ES-I3 (cell line): ENCODE measurements around the gene FARP1.

Source experiments
- H3K36me3 ChIP-seq: 2 replicates; pipeline ENCODE4 v1.6.1; 2013; ENCODE audit warnings: mild to moderate bottlenecking, low read length, control low read depth, moderate library complexity; ENCODE audit not compliant: insufficient read depth
- H3K4me1 ChIP-seq: 2 replicates; pipeline ENCODE4 v1.6.1; 2013; ENCODE audit warnings: mild to moderate bottlenecking, control low read depth, low read length; ENCODE audit not compliant: insufficient read depth
- H3K9ac ChIP-seq: 2 replicates; pipeline ENCODE4 v1.6.1; 2013; ENCODE audit warnings: low read depth, mild to moderate bottlenecking, low read length, moderate library complexity
- H3K9me3 ChIP-seq: 2 replicates; pipeline ENCODE4 v1.6.1; 2013; ENCODE audit warnings: mild to moderate bottlenecking, low read length, moderate library complexity; ENCODE audit not compliant: control insufficient read depth, insufficient read depth

Gene FARP1

GRCh38 chr13:98432638-98433037, 289.7 kb downstream of the FARP1 start:
- Histone ChIP-seq H3K36me3 (no peaks in the 10 kb centered on the region; the same call in 1 of the 2 replicates), H3K9me3 (no peaks in the 10 kb centered on the region), H3K9ac (no peak overlapping the region), H3K4me1 (no peaks in the 10 kb centered on the region)

- Histone ChIP-seq H3K9me3 (no peaks in the 10 kb centered on the region), H3K9ac (no peak overlapping the region)
Measured at GRCh38 chr13:98433654-98434053, 290.8 kb downstream of the FARP1 start.

GRCh38 chr13:98434060-98434459, 291.2 kb downstream of the FARP1 start:
- no peaks in the 10 kb centered on the region for H3K9me3 ChIP-seq
- no peak overlapping the region for H3K9ac ChIP-seq
- H3K36me3 ChIP-seq = no peaks in the 10 kb centered on the region; the same call in 1 of the 2 replicates
- no peaks in the 10 kb centered on the region for H3K4me1 ChIP-seq

More at GRCh38 chr13:98433654-98434053, 290.8 kb downstream of the FARP1 start:
- H3K36me3 ChIP-seq = no peaks in the 10 kb centered on the region; the same call in 1 of the 2 replicates
- no peaks in the 10 kb centered on the region for H3K4me1 ChIP-seq

DNA sequence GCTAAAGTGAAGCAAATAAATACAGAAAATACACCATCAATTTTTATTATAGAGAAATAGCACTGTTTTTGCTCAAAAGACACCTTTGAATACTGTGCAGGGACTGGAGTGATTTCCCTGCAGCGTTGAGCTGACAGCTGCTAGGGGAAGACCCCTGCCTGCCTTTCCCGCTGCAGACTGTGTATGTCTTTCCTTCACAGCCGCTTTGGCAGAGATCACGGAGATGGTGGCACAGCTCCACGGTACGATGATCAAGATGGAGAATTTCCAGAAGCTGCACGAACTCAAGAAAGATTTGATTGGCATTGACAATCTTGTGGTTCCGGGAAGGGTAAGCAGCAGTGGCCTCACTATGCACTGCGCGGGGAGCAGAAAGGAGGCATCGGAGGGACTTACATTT, 292.5 kb downstream of the FARP1 start:
- Histone ChIP-seq H3K4me1 (no peaks in the 10 kb centered on the region), H3K36me3 (no peaks in the 10 kb centered on the region; the same call in 1 of the 2 replicates), H3K9ac (no peak overlapping the region), H3K9me3 (no peaks in the 10 kb centered on the region)

DNA sequence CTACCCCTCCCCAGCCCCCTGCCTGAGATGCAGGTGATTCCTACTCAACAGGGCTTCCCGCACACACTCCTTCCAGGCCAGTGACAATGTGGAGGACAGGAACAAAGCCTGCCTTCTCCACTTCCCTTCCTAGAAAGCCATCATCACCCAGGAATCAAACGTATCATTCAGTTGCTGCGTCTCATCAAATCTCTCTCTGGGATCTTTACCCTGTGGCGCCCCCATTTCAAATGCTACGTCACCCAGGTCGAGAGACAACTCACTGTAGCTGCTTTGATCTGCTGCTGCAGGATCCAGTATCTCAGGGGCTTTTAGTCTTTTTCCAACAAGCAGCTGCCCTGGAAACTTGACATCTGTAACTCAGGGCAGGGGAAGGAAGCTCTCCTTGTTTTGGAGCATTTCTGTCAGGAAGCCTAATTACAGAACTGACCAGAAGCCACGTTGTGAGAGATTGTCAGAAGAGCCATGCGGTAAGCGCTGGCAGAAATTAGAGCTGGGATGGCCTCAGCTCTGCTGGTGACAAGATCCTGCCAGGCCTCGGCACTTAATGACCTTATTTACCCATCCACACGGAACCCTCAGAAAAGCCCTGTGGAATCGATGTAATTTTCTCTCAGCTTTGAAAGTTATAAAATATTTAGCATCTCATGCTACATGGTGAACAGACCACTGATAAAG, 293.5 kb downstream of the FARP1 start:
- Histone ChIP-seq H3K36me3 (no peaks in the 10 kb centered on the region; the same call in 1 of the 2 replicates), H3K9ac (no peak overlapping the region), H3K4me1 (no peaks in the 10 kb centered on the region), H3K9me3 (no peaks in the 10 kb centered on the region)

GRCh38 chr13:98438246-98439125, 295.6 kb downstream of the FARP1 start:
- Histone ChIP-seq H3K36me3 (no peaks in the 10 kb centered on the region; the same call in 1 of the 2 replicates), H3K9ac (no peak overlapping the region), H3K4me1 (no peaks in the 10 kb centered on the region; the same call in 1 of the 2 replicates), H3K9me3 (no peaks in the 10 kb centered on the region)

DNA sequence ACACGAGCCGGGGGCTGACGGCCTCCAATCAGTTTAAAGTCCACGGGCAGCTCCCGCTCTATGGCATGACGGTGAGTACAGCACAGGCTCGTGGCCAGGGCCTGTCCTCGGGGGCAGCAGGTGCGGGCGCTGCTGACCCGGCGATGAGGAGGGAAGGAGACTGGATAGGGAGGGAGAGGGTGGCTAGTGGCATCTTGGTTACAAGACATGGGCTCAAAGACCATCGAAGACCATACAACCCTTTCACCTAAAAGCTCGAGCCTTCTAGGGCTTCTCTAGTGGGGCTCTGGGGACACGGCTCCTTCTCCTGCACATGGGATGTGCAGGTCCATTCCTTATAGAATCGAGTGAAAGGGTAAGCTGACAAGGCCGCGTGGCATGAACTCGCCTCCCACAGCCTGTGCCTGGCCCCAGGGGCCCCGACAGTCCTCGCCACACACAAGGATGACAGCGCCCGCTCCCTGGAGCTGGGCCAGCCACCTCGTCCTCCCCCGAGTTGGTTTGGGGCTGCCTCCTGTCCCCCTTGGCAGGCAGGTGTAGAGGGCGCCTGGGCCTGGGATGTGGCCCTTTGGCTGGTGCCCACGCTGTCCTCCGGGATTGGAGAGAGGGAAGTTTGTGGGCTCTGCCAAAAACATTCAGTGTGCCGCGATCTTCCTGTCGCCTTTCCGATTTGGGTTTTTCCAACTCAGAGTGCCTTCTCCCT, 296.4 kb downstream of the FARP1 start:
- Histone ChIP-seq H3K4me1 (no peaks in the 10 kb centered on the region; the same call in 1 of the 2 replicates), H3K36me3 (no peaks in the 10 kb centered on the region; the same call in 1 of the 2 replicates), H3K9me3 (no peaks in the 10 kb centered on the region)

GRCh38 chr13:98439896-98440295, 297.0 kb downstream of the FARP1 start:
- Histone ChIP-seq H3K9ac (no peak overlapping the region), H3K9me3 (no peaks in the 10 kb centered on the region), H3K4me1 (no peaks in the 10 kb centered on the region; the same call in 1 of the 2 replicates), H3K36me3 (no peaks in the 10 kb centered on the region; the same call in 1 of the 2 replicates)

More for the DNA sequence above, 296.4 kb downstream of the FARP1 start:
- no peak overlapping the region for H3K9ac ChIP-seq

- no peak overlapping the region for H3K9ac ChIP-seq
- peaks cover 4% of the 10 kb centered on the region; the same call in 1 of the 2 replicates for H3K4me1 ChIP-seq
- H3K9me3 ChIP-seq = no peaks in the 10 kb centered on the region
- no peaks in the 10 kb centered on the region; the same call in 1 of the 2 replicates for H3K36me3 ChIP-seq
Measured at GRCh38 chr13:98440390-98441055, 297.6 kb downstream of the FARP1 start.

- Histone ChIP-seq H3K9me3 (no peaks in the 10 kb centered on the region), H3K36me3 (no peaks in the 10 kb centered on the region), H3K4me1 (peaks cover 8% of the 10 kb centered on the region; the same call in 1 of the 2 replicates)
Measured at GRCh38 chr13:98441056-98441676, 298.3 kb downstream of the FARP1 start.

DNA sequence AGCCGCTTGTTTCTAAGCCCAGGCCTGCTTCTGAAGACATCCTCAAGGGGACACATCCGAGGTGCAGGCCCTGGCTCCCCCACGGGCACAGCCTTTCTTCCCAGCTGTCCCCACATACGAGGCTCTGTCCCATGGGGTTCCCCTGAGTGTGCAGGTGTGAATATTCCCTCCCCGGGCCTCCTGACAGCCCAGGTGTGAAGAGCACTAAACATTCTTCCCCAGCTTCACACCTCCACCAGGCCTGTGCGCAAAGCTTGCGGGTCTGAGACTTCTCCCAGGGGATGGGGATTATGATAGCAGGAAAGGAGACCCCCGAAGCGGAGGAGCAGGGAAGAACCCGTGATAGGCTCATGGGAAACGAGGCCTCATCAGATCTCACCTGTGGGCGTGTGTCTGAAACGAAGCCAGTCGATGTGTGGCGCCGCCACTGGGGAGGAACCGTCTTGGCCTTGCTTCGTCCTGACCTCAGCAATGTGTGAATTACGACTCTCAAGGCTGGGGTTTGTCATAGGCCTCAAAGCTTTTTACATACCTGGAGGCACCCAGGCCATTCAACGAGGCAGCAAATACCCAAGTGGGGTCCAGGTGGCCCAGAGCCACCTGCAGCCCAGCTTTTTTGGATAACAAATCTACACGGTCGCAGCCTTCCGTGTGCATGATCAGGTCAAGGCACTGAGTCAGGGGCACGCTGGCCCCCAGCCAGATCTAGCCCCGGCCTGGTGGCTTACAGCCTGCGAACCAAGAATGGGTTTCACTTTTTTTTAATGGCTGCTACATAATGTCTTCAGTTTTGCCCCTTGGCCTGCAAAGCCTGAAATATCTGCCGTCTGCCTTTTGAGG, 299.7 kb downstream of the FARP1 start:
- no peak overlapping the region for H3K9ac ChIP-seq

More at GRCh38 chr13:98441056-98441676, 298.3 kb downstream of the FARP1 start:
- no peak overlapping the region for H3K9ac ChIP-seq

DNA sequence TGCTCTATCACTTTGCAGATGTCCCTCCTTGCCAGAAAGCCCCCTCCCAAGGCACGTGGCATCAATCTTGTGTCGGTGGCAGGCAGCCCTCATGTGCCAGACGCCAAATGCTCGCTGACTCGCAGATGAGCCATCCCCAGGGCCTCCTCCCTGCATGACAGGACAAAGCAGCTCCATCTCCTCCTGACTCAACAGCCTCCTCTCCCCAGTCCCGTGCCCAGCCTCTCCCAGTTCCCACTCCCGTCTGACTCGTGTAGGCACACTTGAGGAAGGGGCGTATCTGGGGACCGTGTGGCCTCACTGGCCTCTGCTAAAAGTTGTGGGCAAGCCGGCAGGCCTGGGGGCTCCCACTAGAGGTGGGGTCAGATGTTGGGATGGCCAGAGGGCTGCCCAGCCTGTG, 300.4 kb downstream of the FARP1 start:
- Histone ChIP-seq H3K9me3 (no peaks in the 10 kb centered on the region), H3K4me1 (peaks cover 8% of the 10 kb centered on the region; the same call in 1 of the 2 replicates), H3K36me3 (peaks cover 7% of the 10 kb centered on the region; the same call in 1 of the 2 replicates), H3K9ac (no peak overlapping the region)

More for the DNA sequence above, 299.7 kb downstream of the FARP1 start:
- Histone ChIP-seq H3K4me1 (peaks cover 8% of the 10 kb centered on the region; the same call in 1 of the 2 replicates), H3K36me3 (peaks cover 4% of the 10 kb centered on the region; the same call in 1 of the 2 replicates), H3K9me3 (no peaks in the 10 kb centered on the region)
